K562 (cell line): ENCODE results near the gene ZNF428. TPM values are rescaled to one million over a fixed set of nuclear protein-coding genes. Genes with fewer than 3 reads are reported as not detected.

Experiments used
- BACH1 ChIP-seq: fragments of 200-800 bp; sonication (Bioruptor generic); IDR thresholded peaks from 2 replicates; pipeline ENCODE4 v1.6.1; 2016; ENCODE audit warnings: missing genetic modification characterization, missing compliant biosample characterization
- BCOR ChIP-seq: fragments of 450-650 bp; IDR thresholded peaks from 2 replicates; pipeline ENCODE4 v1.6.1; 2016
- BRD4 ChIP-seq: fragments of 200-600 bp; sonication (generic); IDR thresholded peaks from 2 replicates; pipeline ENCODE4 v1.6.1; 2017; ENCODE audit warnings: inconsistent platforms
- CTBP1 ChIP-seq: fragments of 450-650 bp; IDR thresholded peaks from 2 replicates; pipeline ENCODE4 v1.6.1; 2016; ENCODE audit warnings: borderline replicate concordance
- ESRRB ChIP-seq: fragments of 250-450 bp; sonication (Bioruptor Pico); IDR thresholded peaks from 2 replicates; pipeline ENCODE4 v1.5.0; 2020; ENCODE audit warnings: mild to moderate bottlenecking, moderate library complexity, borderline replicate concordance
- FOXA1 ChIP-seq: fragments of 450-650 bp; IDR thresholded peaks from 2 replicates; pipeline ENCODE4 v1.6.1; 2016; ENCODE audit warnings: mild to moderate bottlenecking, borderline replicate concordance
- FOXK2 ChIP-seq, 2 experiments: fragments of 450-650 bp; IDR thresholded peaks in 1 of 2; conservative IDR thresholded peaks in 1 of 2; 2 replicates each; pipeline ENCODE4 v1.6.1; 2016; ENCODE audit warnings: low read depth in 2 of 2, mild to moderate bottlenecking in 1 of 2
- KDM1A ChIP-seq, 2 experiments: fragments of 450-650 bp; IDR thresholded peaks; 2 replicates each; pipeline ENCODE4 v1.6.1; 2016; ENCODE audit warnings: mild to moderate bottlenecking in 2 of 2
- KDM2B ChIP-seq: fragments of 250-450 bp; sonication (Bioruptor Pico); IDR thresholded peaks from 2 replicates; pipeline ENCODE4 v1.8.0; 2021; ENCODE audit warnings: mild to moderate bottlenecking, moderate library complexity
- NUFIP1 ChIP-seq: fragments of 450-650 bp; IDR thresholded peaks from 2 replicates; pipeline ENCODE4 v1.6.1; 2018; ENCODE audit not compliant: partially characterized antibody
- POLR2B ChIP-seq: fragments of 450-650 bp; IDR thresholded peaks from 2 replicates; pipeline ENCODE4 v1.6.1; 2018; ENCODE audit warnings: low read depth; ENCODE audit not compliant: partially characterized antibody
- RBM39 ChIP-seq: fragments of 200-400 bp; formaldehyde crosslinking; optimal IDR thresholded peaks from 2 replicates; pipeline ENCODE3; 2018; ENCODE audit warnings: low read depth, low read length
- RHOXF2B ChIP-seq: fragments of 250-450 bp; sonication (Bioruptor Pico); conservative IDR thresholded peaks from 2 replicates; pipeline ENCODE4 v1.5.1; 2021
- SPI1 ChIP-seq: IDR thresholded peaks from 2 replicates; pipeline ENCODE4 v1.6.1; 2011; ENCODE audit warnings: low read depth, low read length, control low read depth, borderline replicate concordance
- TAF15 ChIP-seq: fragments of 200-400 bp; formaldehyde crosslinking; IDR thresholded peaks from 2 replicates; pipeline ENCODE4 v1.6.1; 2017; ENCODE audit warnings: mild to moderate bottlenecking, low read depth, low read length, moderate library complexity
- ZKSCAN8 ChIP-seq: fragments of 200-800 bp; sonication (Bioruptor generic); IDR thresholded peaks from 2 replicates; pipeline ENCODE4 v1.6.1; 2016; ENCODE audit warnings: missing genetic modification characterization, missing compliant biosample characterization
- ZNF146 ChIP-seq: IDR thresholded peaks from one replicate; pipeline ENCODE4 v1.6.1; 2018; ENCODE audit warnings: missing compliant biosample characterization; ENCODE audit not compliant: unreplicated experiment
- ZNF165 ChIP-seq: fragments of 250-450 bp; sonication (Bioruptor Pico); IDR thresholded peaks from 2 replicates; pipeline ENCODE4 v1.4.0; 2020; ENCODE audit warnings: borderline replicate concordance
- polyA plus RNA-seq, 8 experiments: library from polyadenylated mRNA; depleted of rRNA in 4 of 8; stranded (reverse) in 5 of 8; unstranded in 3 of 8; fragments of >200 nt; fragmentation: Nextera tagmentation in 2 of 8; fragmentation: Illumina TruSeq in 1 of 8; extraction: Ambion mirVana in 2 of 8; extraction: Trizol in 1 of 8; gene quantifications; 2 replicates each; pipeline versions ENCODE4 v1.2.1 to v1.2.3, GENCODE V29; 2011 to 2014; ENCODE audit warnings: inconsistent platforms in 1 of 8, missing spikeins in 1 of 8
- total RNA-seq, 7 experiments: library from RNA; depleted of rRNA in 6 of 7; stranded (reverse); fragments of >200 nt in 6 of 7; fragmentation: Illumina TruSeq in 2 of 7; extraction: Trizol in 2 of 7; gene quantifications; 2 replicates each; pipeline versions ENCODE4 v1.2.1 to v1.2.3, GENCODE V29; 2011 to 2021; ENCODE audit warnings: low replicate concordance in 1 of 7
- TF ChIP-seq, protein P1 (sequence below): IDR thresholded peaks from 3 replicates; pipeline ENCODE4 v1.6.1; 2011; ENCODE audit warnings: borderline replicate concordance, mild to moderate bottlenecking; ENCODE audit not compliant: insufficient read length, insufficient read depth
- TF ChIP-seq, protein P2 (sequence below): fragments of 250-450 bp; sonication (Bioruptor Pico); IDR thresholded peaks from 2 replicates; pipeline ENCODE4 v1.9.0; 2021; ENCODE audit warnings: mild to moderate bottlenecking
- TF ChIP-seq, protein P3 (sequence below): sonication (generic); formaldehyde crosslinking; IDR thresholded peaks from 2 replicates; pipeline ENCODE4 v1.8.0; 2022; ENCODE audit warnings: missing genetic modification reagents, mild to moderate bottlenecking, borderline replicate concordance
- TF ChIP-seq, protein P4 (sequence below): sonication (generic); formaldehyde crosslinking; IDR thresholded peaks from 2 replicates; pipeline ENCODE4 v1.8.1; 2023; ENCODE audit warnings: mild to moderate bottlenecking, missing genetic modification reagents
- TF ChIP-seq, protein P5 (sequence below): sonication (generic); formaldehyde crosslinking; IDR thresholded peaks from 2 replicates; pipeline ENCODE4 v1.8.0; 2023; ENCODE audit warnings: mild to moderate bottlenecking, missing genetic modification reagents

The ZNF428 gene
- total and polyA plus RNA-seq, 9 of the 15 experiments (the other 6 are each of a cell fraction or from before 2014, with no cell fraction given) = 0.15 to 85.7 (median 15.9) TPM

DNA sequence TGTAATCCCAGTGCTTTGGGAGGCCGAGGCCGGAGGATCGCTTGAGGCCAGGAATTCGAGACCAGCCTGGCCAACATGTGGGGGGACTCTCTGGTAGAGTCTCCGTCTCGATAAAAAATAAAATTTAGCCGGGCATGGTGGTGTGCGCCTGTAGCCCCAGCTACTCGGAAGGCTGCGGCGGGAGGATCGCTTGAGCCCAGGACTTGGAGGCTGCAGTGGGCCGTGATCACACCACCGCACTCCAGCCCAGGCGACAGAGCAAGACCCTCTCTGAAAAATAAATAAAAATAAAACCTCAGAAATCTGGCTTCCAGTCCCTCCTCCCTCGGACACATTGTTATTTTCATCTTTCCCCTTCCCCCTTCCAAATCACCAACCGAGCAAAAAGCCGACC, 23.8 kb downstream of the ZNF428 start (continued):
- TF ChIP-seq ESRRB (CRISPR knock-in tag) (no peak), RHOXF2B (CRISPR knock-in tag) (no peak), CTBP1 (no peak), ZNF165 (0 out of 2 replicates have a peak, but pooled peaks have one; percentile 10), RBM39 (no peak), FOXK2 (conservative IDR thresholded peaks at IDR 0.05 in 1 of 2, IDR thresholded peaks at IDR 0.05 in 1 of 2; ENCODE audit: low read depth in 2 of 2) (no peak), BACH1 (tag) (no peak), BCOR (peak; percentile 35; the same call in 1 of the 2 replicates), FOXA1 (no peak), POLR2B (no peak), SPI1 (no peak), NUFIP1 (no peak), ZNF146 (CRISPR knock-in tag) (no peak), KDM2B (no peak), KDM1A (IDR thresholded peaks at IDR 0.05) (peak; percentile 79; a peak in 3 of 4 replicates), BRD4 (no peak), TAF15 (no peak), ZKSCAN8 (CRISPR knock-in tag) (no peak)
- TF ChIP-seq, protein P1, sequence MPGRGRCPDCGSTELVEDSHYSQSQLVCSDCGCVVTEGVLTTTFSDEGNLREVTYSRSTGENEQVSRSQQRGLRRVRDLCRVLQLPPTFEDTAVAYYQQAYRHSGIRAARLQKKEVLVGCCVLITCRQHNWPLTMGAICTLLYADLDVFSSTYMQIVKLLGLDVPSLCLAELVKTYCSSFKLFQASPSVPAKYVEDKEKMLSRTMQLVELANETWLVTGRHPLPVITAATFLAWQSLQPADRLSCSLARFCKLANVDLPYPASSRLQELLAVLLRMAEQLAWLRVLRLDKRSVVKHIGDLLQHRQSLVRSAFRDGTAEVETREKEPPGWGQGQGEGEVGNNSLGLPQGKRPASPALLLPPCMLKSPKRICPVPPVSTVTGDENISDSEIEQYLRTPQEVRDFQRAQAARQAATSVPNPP = no peak
- TF ChIP-seq, protein P2, sequence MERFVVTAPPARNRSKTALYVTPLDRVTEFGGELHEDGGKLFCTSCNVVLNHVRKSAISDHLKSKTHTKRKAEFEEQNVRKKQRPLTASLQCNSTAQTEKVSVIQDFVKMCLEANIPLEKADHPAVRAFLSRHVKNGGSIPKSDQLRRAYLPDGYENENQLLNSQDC (CRISPR knock-in tag) = no peak
- TF ChIP-seq, protein P3, sequence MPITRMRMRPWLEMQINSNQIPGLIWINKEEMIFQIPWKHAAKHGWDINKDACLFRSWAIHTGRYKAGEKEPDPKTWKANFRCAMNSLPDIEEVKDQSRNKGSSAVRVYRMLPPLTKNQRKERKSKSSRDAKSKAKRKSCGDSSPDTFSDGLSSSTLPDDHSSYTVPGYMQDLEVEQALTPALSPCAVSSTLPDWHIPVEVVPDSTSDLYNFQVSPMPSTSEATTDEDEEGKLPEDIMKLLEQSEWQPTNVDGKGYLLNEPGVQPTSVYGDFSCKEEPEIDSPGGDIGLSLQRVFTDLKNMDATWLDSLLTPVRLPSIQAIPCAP (CRISPR knock-in tag) = no peak
- TF ChIP-seq, protein P4, sequence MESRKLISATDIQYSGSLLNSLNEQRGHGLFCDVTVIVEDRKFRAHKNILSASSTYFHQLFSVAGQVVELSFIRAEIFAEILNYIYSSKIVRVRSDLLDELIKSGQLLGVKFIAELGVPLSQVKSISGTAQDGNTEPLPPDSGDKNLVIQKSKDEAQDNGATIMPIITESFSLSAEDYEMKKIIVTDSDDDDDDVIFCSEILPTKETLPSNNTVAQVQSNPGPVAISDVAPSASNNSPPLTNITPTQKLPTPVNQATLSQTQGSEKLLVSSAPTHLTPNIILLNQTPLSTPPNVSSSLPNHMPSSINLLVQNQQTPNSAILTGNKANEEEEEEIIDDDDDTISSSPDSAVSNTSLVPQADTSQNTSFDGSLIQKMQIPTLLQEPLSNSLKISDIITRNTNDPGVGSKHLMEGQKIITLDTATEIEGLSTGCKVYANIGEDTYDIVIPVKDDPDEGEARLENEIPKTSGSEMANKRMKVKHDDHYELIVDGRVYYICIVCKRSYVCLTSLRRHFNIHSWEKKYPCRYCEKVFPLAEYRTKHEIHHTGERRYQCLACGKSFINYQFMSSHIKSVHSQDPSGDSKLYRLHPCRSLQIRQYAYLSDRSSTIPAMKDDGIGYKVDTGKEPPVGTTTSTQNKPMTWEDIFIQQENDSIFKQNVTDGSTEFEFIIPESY = no peak
- TF ChIP-seq, protein P5, sequence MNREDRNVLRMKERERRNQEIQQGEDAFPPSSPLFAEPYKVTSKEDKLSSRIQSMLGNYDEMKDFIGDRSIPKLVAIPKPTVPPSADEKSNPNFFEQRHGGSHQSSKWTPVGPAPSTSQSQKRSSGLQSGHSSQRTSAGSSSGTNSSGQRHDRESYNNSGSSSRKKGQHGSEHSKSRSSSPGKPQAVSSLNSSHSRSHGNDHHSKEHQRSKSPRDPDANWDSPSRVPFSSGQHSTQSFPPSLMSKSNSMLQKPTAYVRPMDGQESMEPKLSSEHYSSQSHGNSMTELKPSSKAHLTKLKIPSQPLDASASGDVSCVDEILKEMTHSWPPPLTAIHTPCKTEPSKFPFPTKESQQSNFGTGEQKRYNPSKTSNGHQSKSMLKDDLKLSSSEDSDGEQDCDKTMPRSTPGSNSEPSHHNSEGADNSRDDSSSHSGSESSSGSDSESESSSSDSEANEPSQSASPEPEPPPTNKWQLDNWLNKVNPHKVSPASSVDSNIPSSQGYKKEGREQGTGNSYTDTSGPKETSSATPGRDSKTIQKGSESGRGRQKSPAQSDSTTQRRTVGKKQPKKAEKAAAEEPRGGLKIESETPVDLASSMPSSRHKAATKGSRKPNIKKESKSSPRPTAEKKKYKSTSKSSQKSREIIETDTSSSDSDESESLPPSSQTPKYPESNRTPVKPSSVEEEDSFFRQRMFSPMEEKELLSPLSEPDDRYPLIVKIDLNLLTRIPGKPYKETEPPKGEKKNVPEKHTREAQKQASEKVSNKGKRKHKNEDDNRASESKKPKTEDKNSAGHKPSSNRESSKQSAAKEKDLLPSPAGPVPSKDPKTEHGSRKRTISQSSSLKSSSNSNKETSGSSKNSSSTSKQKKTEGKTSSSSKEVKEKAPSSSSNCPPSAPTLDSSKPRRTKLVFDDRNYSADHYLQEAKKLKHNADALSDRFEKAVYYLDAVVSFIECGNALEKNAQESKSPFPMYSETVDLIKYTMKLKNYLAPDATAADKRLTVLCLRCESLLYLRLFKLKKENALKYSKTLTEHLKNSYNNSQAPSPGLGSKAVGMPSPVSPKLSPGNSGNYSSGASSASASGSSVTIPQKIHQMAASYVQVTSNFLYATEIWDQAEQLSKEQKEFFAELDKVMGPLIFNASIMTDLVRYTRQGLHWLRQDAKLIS (CRISPR knock-in tag) = no peak
